Loucy (cell line): ENCODE data around the gene CELA2B.

Experiments used
- EZH2phosphoT487 ChIP-seq: fragments of 200-600 bp; IDR thresholded peaks from 2 replicates; pipeline ENCODE4 v1.6.1; 2018; ENCODE audit warnings: antibody characterized with exemption, mild to moderate bottlenecking, moderate library complexity, borderline replicate concordance
- TF ChIP-seq, protein P1 (sequence below): fragments of 200-600 bp; sonication (generic); conservative IDR thresholded peaks from 2 replicates; pipeline ENCODE4 v1.5.1; 2014; ENCODE audit warnings: mild to moderate bottlenecking, antibody characterized with exemption, low read length

DNA sequence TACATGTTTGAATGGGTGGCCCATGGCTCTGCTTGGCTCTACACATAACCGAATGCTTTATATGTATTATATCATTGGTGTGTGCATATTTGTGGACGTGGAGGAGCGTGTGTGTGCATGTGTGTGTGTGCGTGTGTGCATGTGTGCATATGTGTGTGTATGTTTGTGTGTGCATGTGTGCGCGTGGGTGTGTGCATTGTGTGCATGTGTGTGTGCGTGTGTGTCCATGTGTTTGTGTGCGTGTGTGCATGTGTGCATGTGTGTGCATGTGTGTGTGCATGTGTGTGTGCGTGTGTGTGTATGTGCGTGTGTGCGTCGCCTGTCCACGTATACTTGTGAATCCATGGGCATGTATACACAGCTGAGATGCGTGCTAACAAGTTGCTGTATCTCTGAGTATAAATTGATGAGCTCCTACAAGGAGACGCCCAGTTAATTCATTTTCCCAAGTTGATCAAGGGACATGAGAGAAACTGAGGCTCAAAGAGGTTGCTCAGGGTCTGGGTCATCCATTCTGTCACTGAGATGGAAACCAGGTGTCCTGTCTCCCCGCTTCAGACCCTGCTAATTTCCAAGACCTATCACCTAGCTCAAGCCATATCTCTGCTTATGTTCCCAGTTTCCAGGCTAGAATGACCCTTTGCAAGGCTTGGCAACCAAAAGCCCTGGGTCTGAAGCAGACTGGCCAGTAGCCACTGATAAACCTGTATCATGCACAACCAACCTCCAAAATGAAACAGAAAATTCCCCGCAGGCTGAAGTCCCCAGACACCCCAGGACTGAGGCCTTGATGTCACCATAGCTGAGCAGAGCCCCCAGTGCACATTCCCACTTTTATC lies 40.4 kb upstream of the CELA2B start:
- TF ChIP-seq, protein P1, sequence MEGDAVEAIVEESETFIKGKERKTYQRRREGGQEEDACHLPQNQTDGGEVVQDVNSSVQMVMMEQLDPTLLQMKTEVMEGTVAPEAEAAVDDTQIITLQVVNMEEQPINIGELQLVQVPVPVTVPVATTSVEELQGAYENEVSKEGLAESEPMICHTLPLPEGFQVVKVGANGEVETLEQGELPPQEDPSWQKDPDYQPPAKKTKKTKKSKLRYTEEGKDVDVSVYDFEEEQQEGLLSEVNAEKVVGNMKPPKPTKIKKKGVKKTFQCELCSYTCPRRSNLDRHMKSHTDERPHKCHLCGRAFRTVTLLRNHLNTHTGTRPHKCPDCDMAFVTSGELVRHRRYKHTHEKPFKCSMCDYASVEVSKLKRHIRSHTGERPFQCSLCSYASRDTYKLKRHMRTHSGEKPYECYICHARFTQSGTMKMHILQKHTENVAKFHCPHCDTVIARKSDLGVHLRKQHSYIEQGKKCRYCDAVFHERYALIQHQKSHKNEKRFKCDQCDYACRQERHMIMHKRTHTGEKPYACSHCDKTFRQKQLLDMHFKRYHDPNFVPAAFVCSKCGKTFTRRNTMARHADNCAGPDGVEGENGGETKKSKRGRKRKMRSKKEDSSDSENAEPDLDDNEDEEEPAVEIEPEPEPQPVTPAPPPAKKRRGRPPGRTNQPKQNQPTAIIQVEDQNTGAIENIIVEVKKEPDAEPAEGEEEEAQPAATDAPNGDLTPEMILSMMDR = no peak
- TF ChIP-seq EZH2phosphoT487 = no peak
